ENCODE results near the gene ZFP64.

The ZFP64 gene

GRCh38 chr20:52105442-52106422 is 85.8 kb downstream of the ZFP64 start:
- DNase-seq (ENCODE audit: low spot score), result no peak

GRCh38 chr20:52104546-52105441 is 86.8 kb downstream of the ZFP64 start:
- peak; percentile 68 for DNase-seq (ENCODE audit: low spot score)

DNA sequence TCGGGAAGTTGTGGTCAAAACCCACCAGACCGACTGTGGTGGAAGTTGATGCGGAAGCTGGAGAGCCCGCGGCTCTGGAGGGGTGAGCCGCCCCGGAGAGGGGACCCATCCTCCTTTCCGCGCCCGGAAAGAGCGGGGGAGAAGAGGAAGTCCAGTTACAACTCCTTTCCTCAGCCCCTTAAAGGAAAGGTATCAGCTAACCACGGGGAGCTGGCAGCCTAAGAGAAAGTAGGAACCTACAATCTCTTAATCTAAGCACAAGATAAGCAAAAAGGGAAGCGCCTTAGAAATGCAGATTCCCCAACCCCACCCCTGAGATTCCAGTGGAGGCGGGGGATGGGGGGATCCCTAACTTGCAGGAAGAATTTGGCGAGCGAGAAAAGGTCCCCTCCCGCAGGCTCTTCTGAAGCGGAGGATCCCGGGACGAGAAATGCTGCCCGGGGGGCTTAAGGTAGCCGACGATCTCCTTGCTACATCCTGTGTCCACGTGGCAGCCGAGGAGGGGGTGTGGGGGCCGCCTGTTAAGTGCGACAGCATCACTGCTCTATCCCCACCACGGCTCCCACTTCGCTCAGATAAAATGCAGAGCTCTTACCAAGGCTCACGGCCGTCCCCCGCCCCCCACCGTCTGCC is 87.5 kb downstream of the ZFP64 start:
- DNase-seq (ENCODE audit: low spot score), result no peak

- no peak for DNase-seq (ENCODE audit: low spot score)
Measured at GRCh38 chr20:52103335-52103912, 88.2 kb downstream of the ZFP64 start.

DNA sequence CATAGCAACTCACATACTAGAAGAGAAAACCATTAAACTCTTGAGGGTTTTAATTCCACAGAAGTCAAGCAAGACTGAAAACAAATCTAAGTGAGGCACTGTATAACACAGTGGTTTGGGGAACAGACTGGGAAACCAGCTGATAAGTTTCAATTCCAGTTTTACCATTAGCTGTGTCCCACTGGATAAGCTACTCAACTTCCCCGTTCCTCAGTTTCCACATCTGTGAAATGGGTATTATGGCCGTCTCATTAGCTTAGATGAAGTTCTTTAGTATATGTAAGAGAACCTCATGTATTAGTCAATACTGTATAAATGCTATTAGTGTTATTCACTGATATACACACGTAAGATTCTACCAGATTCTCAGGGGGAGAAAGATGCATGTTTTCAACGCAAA is 89.0 kb downstream of the ZFP64 start:
- DNase-seq (ENCODE audit: low spot score), result no peak

DNA sequence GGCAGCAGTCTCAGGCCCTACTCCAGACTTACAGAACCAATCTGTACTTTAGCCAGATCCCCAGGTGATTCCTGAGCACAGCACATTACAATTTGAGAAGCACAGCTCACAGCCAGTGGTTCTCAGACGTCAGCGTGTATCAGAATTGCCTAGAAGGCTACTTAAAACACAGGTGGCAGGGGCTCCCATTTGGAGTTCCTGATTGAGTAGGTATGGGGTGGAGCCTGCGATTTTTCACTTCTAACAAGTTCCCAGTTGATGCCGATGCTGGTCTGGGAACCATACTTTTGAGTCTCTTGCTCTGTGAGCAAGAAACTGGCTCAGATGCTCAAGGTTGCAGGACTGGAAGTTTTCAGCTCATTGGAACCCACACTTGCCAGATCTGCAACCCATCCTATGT is 89.5 kb downstream of the ZFP64 start:
- DNase-seq (ENCODE audit: low spot score), result no peak

Measured in SK-N-DZ (cell line).